Measurements from ENCODE around the gene RAD52.

- TF ChIP-seq POLR2A (IDR thresholded peaks at IDR 0.05; ENCODE audit: low read depth, low read length) (no peak), POLR2AphosphoS5 (IDR thresholded peaks at IDR 0.05; ENCODE audit: low read depth, low read length) (no peak), SPI1 (IDR thresholded peaks at IDR 0.05; ENCODE audit: low read depth, low read length) (no peak), TAF1 (IDR thresholded peaks at IDR 0.05; ENCODE audit: low read depth, low read length) (no peak), PAX5 (IDR thresholded peaks at IDR 0.05; ENCODE audit: insufficient read depth, low read length, severe bottlenecking) (no peak)
Measured at GRCh38 chr12:879641-880040, 69.9 kb downstream of the RAD52 start.

Measured in GM12891 (cell line).